Measurements from ENCODE around the gene ENTPD2.
"Not testable (repeated sequence)": the region's sequence is repeated elsewhere in the genome, so short reads cannot be mapped to it uniquely, and the experiment has no call there.

DNA sequence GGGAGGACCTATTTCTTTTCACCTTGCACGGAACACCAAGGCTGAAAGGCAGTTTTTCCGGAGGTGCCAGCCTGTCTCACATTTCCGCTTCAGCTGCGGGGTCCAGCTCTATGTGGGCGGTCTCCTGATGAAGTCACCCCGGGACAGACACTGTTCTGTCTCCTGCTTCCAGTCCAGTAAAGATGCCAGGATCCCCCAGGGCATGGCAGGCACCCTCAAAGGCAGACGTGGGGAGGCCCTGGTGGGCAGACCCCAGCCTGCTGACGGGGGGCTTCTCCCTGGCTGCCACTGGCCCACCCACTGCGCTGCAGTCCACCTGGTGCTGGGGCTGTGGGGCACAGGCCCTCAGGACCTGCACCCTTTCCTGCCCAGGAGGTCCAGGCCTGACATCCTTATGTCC lies 8.9 kb upstream of the ENTPD2 start:
- TF ChIP-seq, protein P1, sequence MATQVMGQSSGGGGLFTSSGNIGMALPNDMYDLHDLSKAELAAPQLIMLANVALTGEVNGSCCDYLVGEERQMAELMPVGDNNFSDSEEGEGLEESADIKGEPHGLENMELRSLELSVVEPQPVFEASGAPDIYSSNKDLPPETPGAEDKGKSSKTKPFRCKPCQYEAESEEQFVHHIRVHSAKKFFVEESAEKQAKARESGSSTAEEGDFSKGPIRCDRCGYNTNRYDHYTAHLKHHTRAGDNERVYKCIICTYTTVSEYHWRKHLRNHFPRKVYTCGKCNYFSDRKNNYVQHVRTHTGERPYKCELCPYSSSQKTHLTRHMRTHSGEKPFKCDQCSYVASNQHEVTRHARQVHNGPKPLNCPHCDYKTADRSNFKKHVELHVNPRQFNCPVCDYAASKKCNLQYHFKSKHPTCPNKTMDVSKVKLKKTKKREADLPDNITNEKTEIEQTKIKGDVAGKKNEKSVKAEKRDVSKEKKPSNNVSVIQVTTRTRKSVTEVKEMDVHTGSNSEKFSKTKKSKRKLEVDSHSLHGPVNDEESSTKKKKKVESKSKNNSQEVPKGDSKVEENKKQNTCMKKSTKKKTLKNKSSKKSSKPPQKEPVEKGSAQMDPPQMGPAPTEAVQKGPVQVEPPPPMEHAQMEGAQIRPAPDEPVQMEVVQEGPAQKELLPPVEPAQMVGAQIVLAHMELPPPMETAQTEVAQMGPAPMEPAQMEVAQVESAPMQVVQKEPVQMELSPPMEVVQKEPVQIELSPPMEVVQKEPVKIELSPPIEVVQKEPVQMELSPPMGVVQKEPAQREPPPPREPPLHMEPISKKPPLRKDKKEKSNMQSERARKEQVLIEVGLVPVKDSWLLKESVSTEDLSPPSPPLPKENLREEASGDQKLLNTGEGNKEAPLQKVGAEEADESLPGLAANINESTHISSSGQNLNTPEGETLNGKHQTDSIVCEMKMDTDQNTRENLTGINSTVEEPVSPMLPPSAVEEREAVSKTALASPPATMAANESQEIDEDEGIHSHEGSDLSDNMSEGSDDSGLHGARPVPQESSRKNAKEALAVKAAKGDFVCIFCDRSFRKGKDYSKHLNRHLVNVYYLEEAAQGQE (IDR thresholded peaks at IDR 0.05; ENCODE audit: low read depth, low read length), result not testable (repeated sequence)
- TF ChIP-seq, protein P2, sequence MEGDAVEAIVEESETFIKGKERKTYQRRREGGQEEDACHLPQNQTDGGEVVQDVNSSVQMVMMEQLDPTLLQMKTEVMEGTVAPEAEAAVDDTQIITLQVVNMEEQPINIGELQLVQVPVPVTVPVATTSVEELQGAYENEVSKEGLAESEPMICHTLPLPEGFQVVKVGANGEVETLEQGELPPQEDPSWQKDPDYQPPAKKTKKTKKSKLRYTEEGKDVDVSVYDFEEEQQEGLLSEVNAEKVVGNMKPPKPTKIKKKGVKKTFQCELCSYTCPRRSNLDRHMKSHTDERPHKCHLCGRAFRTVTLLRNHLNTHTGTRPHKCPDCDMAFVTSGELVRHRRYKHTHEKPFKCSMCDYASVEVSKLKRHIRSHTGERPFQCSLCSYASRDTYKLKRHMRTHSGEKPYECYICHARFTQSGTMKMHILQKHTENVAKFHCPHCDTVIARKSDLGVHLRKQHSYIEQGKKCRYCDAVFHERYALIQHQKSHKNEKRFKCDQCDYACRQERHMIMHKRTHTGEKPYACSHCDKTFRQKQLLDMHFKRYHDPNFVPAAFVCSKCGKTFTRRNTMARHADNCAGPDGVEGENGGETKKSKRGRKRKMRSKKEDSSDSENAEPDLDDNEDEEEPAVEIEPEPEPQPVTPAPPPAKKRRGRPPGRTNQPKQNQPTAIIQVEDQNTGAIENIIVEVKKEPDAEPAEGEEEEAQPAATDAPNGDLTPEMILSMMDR (IDR thresholded peaks at IDR 0.05 in 2 of 3, conservative IDR thresholded peaks at IDR 0.05 in 1 of 3; ENCODE audit: control insufficient read depth in 2 of 3, extremely low read depth in 1 of 3, insufficient read depth in 1 of 3, low read depth in 3 of 3, low read length in 3 of 3), result not testable (repeated sequence)
- not testable (repeated sequence) for TF ChIP-seq TARDBP (IDR thresholded peaks at IDR 0.05; ENCODE audit: borderline replicate concordance); POLR2AphosphoS2 (IDR thresholded peaks at IDR 0.05; ENCODE audit: low read depth, low read length); CEBPB (IDR thresholded peaks at IDR 0.05; ENCODE audit: borderline replicate concordance in 1 of 2, low read depth in 2 of 2, low read length in 2 of 2); SUZ12 (IDR thresholded peaks at IDR 0.05; ENCODE audit: unreplicated experiment); EZH2 (IDR thresholded peaks at IDR 0.05; ENCODE audit: borderline replicate concordance, control insufficient read depth, low read depth, low read length); SMARCA5 (IDR thresholded peaks at IDR 0.05); NFIC (IDR thresholded peaks at IDR 0.05; ENCODE audit: low read depth, low read length); CBX3 (IDR thresholded peaks at IDR 0.05; ENCODE audit: borderline replicate concordance, low read depth); POLR2AphosphoS5 (IDR thresholded peaks at IDR 0.05; ENCODE audit: low read length)
- TF ChIP-seq, protein P3, sequence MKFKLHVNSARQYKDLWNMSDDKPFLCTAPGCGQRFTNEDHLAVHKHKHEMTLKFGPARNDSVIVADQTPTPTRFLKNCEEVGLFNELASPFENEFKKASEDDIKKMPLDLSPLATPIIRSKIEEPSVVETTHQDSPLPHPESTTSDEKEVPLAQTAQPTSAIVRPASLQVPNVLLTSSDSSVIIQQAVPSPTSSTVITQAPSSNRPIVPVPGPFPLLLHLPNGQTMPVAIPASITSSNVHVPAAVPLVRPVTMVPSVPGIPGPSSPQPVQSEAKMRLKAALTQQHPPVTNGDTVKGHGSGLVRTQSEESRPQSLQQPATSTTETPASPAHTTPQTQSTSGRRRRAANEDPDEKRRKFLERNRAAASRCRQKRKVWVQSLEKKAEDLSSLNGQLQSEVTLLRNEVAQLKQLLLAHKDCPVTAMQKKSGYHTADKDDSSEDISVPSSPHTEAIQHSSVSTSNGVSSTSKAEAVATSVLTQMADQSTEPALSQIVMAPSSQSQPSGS (IDR thresholded peaks at IDR 0.05; ENCODE audit: low read length), result not testable (repeated sequence)
- TF ChIP-seq, protein P4, sequence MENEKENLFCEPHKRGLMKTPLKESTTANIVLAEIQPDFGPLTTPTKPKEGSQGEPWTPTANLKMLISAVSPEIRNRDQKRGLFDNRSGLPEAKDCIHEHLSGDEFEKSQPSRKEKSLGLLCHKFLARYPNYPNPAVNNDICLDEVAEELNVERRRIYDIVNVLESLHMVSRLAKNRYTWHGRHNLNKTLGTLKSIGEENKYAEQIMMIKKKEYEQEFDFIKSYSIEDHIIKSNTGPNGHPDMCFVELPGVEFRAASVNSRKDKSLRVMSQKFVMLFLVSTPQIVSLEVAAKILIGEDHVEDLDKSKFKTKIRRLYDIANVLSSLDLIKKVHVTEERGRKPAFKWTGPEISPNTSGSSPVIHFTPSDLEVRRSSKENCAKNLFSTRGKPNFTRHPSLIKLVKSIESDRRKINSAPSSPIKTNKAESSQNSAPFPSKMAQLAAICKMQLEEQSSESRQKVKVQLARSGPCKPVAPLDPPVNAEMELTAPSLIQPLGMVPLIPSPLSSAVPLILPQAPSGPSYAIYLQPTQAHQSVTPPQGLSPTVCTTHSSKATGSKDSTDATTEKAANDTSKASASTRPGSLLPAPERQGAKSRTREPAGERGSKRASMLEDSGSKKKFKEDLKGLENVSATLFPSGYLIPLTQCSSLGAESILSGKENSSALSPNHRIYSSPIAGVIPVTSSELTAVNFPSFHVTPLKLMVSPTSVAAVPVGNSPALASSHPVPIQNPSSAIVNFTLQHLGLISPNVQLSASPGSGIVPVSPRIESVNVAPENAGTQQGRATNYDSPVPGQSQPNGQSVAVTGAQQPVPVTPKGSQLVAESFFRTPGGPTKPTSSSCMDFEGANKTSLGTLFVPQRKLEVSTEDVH (IDR thresholded peaks at IDR 0.05; ENCODE audit: low read depth, partially characterized antibody), result not testable (repeated sequence)
